Memory B cell (primary cell): ENCODE data around the gene SDCBP2.

Experiments
- ATAC-seq: fragments of 150-1000 bp; cut with Tn5 transposase; 2 replicates; pipeline ENCODE4 v1.10.0; 2021; ENCODE audit warnings: low read depth, mild to moderate bottlenecking, moderate library complexity
- DNase-seq, 2 donors: peaks; one replicate each; pipeline ENCODE4 v3.0.0; 2022; ENCODE audit warnings: low spot score in 2 of 2
- H3K27ac Mint-ChIP-seq: one replicate; pipeline ENCODE4 v1.8.0; 2022; ENCODE audit warnings: mild to moderate bottlenecking, moderate library complexity, mixed read lengths
- H3K27me3 Mint-ChIP-seq: one replicate; pipeline ENCODE4 v1.8.0; 2022; ENCODE audit warnings: mixed read lengths
- H3K36me3 Mint-ChIP-seq: one replicate; pipeline ENCODE4 v1.8.0; 2022; ENCODE audit warnings: mild to moderate bottlenecking, mixed read lengths
- H3K4me1 Mint-ChIP-seq: one replicate; pipeline ENCODE4 v1.8.0; 2022; ENCODE audit warnings: mixed read lengths
- H3K4me3 Mint-ChIP-seq: one replicate; pipeline ENCODE4 v1.8.0; 2022; ENCODE audit warnings: mild to moderate bottlenecking, moderate library complexity, mixed read lengths
- H3K9me3 Mint-ChIP-seq: one replicate; pipeline ENCODE4 v1.8.0; 2022; ENCODE audit warnings: mixed read lengths

SDCBP2 gene, protein sequence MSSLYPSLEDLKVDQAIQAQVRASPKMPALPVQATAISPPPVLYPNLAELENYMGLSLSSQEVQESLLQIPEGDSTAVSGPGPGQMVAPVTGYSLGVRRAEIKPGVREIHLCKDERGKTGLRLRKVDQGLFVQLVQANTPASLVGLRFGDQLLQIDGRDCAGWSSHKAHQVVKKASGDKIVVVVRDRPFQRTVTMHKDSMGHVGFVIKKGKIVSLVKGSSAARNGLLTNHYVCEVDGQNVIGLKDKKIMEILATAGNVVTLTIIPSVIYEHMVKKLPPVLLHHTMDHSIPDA

GRCh38 chr20:1328680-1329330, at the start of gene SDCBP2:
TSS of gene SDCBP2 (minus strand) at chr20:1329139. CDS start at chr20:1320416, 8,723 bp downstream.
- Mint-ChIP-seq H3K27me3 (no peaks in the 10 kb centered on the region), H3K36me3 (peaks cover 15% of the 10 kb centered on the region), H3K9me3 (no peaks in the 10 kb centered on the region), H3K4me1 (peaks cover 31% of the 10 kb centered on the region), H3K4me3 (no peak within 1 kb of the TSS), H3K27ac (no peak within 1 kb of the TSS)
- DNase-seq (peak in 1 of 2 donors; percentile 4), ATAC-seq (no peak)

DNA sequence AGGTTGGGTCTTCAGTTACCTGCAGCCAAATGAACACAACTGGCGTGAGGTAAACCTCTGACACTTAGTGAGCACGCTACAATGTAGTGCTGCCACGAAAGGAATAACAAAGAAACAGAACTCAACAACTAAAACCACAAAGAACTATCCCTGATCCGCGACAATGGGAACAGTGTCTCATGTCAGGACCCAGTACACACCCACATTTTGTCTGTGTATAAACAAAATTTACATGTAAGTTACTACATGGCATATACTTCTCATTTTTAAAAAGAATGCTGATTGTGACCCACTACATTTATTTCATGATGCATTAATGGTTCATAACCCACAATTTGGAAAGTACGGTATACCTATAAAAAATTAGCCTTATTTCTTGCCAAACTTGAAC, 49.8 kb upstream of the SDCBP2 start:
- ATAC-seq (no peak), DNase-seq (no peak)
- peak overlapping the region; percentile 24 for H3K4me3 Mint-ChIP-seq
- peaks cover 5% of the 10 kb centered on the region for H3K36me3 Mint-ChIP-seq
- peak overlapping the region; percentile 75 for H3K27ac Mint-ChIP-seq
- H3K27me3 Mint-ChIP-seq: no peaks in the 10 kb centered on the region
- H3K9me3 Mint-ChIP-seq: no peaks in the 10 kb centered on the region
- peaks cover 50% of the 10 kb centered on the region for H3K4me1 Mint-ChIP-seq

GRCh38 chr20:1377984-1378734, 49.2 kb upstream of the SDCBP2 start:
- peaks cover 49% of the 10 kb centered on the region for H3K4me1 Mint-ChIP-seq
- H3K27ac Mint-ChIP-seq: peak overlapping the region; percentile 75
- ATAC-seq (no peak), DNase-seq (no peak)
- H3K27me3 Mint-ChIP-seq: no peaks in the 10 kb centered on the region
- H3K4me3 Mint-ChIP-seq: peak overlapping the region; percentile 24
- H3K36me3 Mint-ChIP-seq: peaks cover 8% of the 10 kb centered on the region
- H3K9me3 Mint-ChIP-seq: no peaks in the 10 kb centered on the region

GRCh38 chr20:1377341-1377871, 48.5 kb upstream of the SDCBP2 start:
- DNase-seq (no peak), ATAC-seq (no peak)
- Mint-ChIP-seq H3K36me3 (peaks cover 12% of the 10 kb centered on the region), H3K4me3 (peak overlapping the region; percentile 67), H3K27ac (peak overlapping the region; percentile 75), H3K4me1 (peaks cover 49% of the 10 kb centered on the region), H3K27me3 (no peaks in the 10 kb centered on the region), H3K9me3 (no peaks in the 10 kb centered on the region)

DNA sequence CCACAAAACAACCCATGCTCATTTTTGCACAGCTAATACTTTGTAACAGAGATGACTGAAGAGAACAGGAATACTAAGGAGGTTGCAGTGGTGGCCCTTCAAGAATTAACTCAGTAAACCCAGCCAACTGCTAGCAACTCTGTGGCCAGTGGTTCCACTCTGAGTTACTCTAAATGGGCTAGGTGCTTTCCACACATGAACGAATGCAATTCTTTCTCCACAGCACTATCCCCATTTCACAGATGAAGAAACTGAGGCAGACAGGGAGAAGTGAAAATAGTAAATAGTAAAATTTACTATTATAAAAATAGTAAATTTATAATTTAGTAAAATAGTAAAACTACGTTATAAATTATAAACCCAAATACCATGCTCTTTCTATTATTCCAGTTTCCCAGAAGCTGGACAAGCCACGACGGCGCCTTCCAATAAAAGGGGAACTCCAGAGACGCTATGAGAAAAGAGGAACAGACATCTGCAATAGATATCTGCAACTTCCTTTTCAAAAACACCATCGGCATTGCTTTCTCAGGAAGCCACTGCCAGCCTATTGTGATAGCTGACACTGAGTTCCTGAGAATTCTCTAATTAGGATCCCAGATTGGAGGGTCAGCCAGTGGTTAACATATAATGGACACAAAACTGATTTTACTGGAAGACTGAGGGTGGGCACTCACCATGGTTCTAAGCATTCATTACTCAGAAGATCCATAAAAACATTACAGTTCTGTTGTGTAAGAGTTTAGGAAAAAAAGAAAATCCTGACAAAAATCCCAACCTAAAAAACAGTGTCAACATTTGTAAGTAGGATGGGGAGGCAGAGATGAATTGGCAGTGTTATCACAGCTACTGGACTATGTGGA, 47.7 kb upstream of the SDCBP2 start:
- H3K36me3 Mint-ChIP-seq: peaks cover 13% of the 10 kb centered on the region
- no peaks in the 10 kb centered on the region for H3K9me3 Mint-ChIP-seq
- peak; percentile 95 for ATAC-seq

DNA sequence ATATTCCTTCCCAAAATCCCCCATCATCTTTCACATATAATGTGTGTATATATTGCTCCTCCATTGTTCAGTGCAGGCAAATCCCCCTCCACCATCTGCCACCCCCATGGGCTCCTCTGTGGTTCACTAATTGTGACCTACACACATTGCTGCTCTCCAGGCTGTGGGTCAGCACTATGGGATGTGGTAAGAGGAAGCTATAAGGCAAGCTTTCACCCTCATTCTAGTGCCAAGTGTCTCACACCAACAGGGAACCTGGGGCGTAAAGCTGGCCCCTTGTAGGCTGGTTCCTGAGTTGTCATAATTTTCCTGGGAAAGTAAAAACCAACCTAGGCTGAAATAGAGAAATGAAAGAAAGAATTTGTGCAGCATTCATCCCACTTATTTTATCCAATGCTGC, 47.1 kb upstream of the SDCBP2 start:
- peak overlapping the region; percentile 75 for H3K27ac Mint-ChIP-seq
- H3K27me3 Mint-ChIP-seq: no peaks in the 10 kb centered on the region
- ATAC-seq (no peak), DNase-seq (no peak)
- peaks cover 49% of the 10 kb centered on the region for H3K4me1 Mint-ChIP-seq
- peaks cover 14% of the 10 kb centered on the region for H3K36me3 Mint-ChIP-seq
- no peaks in the 10 kb centered on the region for H3K9me3 Mint-ChIP-seq
- H3K4me3 Mint-ChIP-seq: no peak overlapping the region

More for the DNA sequence above, 47.7 kb upstream of the SDCBP2 start:
- H3K4me1 Mint-ChIP-seq: peaks cover 49% of the 10 kb centered on the region
- no peaks in the 10 kb centered on the region for H3K27me3 Mint-ChIP-seq
- peak in 1 of 2 donors; percentile 41 for DNase-seq
- H3K27ac Mint-ChIP-seq: peak overlapping the region; percentile 75
- H3K4me3 Mint-ChIP-seq: peak overlapping the region; percentile 67

DNA sequence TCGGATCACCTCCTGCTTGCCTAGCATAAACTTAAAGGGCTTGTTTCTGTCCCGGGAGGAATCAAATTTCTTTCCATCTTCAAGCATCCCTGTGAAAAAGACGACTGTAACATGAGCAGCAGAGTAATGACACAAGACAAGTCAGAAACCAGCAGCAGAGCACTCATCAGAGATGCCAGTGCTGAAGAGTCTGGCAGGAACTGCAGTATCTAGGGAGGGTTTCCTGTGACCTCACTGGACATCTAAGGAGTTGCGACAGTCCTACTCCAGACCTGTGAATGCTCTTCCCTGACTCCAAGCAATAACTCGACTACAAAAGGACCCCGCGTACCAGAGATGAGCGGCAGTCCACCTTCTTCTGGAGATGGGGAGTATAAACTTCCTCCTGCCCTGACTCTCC, 46.6 kb upstream of the SDCBP2 start:
- Mint-ChIP-seq H3K36me3 (peaks cover 14% of the 10 kb centered on the region), H3K27ac (peak overlapping the region; percentile 75), H3K4me3 (no peak overlapping the region), H3K4me1 (peaks cover 46% of the 10 kb centered on the region), H3K27me3 (no peaks in the 10 kb centered on the region), H3K9me3 (no peaks in the 10 kb centered on the region)
- ATAC-seq (no peak), DNase-seq (no peak)

DNA sequence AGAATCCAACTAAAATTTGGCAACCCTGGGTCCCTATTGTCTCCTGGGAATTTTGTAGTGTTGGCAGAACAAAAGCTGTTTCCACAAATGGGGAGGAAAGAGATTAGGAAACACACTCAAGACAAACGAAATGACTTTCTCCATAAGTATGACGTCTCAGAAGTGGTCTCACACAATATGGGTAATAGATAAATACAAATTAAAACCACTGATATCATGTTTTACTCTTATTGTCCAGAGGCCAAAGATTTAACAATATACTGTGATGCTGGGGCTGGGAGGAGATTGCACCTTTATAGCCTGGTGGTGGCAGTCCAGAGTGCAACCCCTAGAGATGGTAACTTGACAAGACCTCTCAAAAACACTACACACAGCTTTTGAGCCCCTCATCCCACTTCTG, 45.3 kb upstream of the SDCBP2 start:
- no peaks in the 10 kb centered on the region for H3K27me3 Mint-ChIP-seq
- no peak overlapping the region for H3K4me3 Mint-ChIP-seq
- no peak overlapping the region for H3K27ac Mint-ChIP-seq
- H3K36me3 Mint-ChIP-seq: peaks cover 14% of the 10 kb centered on the region
- H3K9me3 Mint-ChIP-seq: no peaks in the 10 kb centered on the region
- peaks cover 34% of the 10 kb centered on the region for H3K4me1 Mint-ChIP-seq
- ATAC-seq: no peak
- DNase-seq: peak in 1 of 2 donors; percentile 3

GRCh38 chr20:1373614-1374013, 44.7 kb upstream of the SDCBP2 start:
- Mint-ChIP-seq H3K4me3 (no peak overlapping the region), H3K4me1 (peaks cover 29% of the 10 kb centered on the region), H3K36me3 (peaks cover 14% of the 10 kb centered on the region), H3K27me3 (no peaks in the 10 kb centered on the region), H3K27ac (peak overlapping the region; percentile 53), H3K9me3 (no peaks in the 10 kb centered on the region)
- DNase-seq: no peak
- no peak for ATAC-seq

DNA sequence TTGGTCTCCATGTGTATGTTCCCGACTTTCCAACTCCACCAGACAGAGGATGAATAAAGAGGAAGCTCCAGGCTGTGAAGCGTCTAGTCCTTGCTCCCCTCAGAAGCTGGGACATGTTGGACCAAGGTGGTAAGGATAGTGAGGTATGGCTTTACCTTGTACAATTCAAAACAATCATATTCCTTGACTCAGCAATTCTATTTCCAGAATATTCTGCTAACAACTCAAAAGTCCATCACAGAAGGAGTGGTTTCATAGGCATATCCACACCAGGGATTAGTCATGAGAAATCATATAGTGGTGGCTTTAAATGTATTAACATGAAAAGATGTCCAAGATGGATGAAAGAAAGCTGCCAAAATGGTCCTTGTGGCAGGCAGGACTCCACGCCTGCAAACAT, 44.1 kb upstream of the SDCBP2 start:
- H3K9me3 Mint-ChIP-seq: no peaks in the 10 kb centered on the region
- H3K27me3 Mint-ChIP-seq: no peaks in the 10 kb centered on the region
- H3K36me3 Mint-ChIP-seq: peaks cover 20% of the 10 kb centered on the region
- no peak for DNase-seq
- H3K4me3 Mint-ChIP-seq: no peak overlapping the region
- ATAC-seq: no peak
- H3K27ac Mint-ChIP-seq: peak overlapping the region; percentile 53
- H3K4me1 Mint-ChIP-seq: peaks cover 23% of the 10 kb centered on the region

DNA sequence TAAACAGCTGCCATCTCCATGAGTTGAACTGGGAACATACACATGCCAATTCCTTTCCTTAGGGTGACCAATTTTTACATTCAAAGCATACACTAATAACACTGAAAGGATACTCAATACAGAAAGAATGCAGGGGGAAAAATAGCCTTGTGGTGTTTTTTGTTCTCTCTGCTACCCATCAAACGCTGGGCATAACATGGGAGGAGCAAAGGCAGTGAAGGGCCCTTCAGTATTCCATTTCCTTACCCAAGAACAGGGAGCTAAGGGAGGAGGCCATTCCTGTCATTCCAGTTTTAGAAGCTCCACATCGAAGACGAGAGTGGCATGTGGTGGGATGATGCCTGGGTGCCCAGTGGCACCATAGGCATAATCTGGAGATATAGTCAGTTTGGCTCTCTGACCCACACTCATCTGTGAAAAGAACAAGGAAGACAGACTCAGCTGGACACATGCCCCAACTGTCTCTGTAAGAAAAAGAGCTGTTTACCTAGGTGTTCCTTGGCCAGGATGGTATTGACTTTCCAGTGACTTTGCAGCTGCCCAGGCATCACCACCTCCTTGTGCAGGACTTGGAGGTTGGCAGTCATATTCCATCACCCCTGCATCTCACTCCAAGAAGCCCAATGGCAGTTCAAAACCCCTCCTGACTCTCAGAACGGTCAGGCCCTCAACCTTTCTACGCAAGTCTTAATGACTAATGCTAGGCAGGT, 43.0 kb upstream of the SDCBP2 start:
- Mint-ChIP-seq H3K27me3 (no peaks in the 10 kb centered on the region), H3K27ac (peak overlapping the region; percentile 24), H3K4me1 (peaks cover 12% of the 10 kb centered on the region), H3K4me3 (no peak overlapping the region), H3K9me3 (no peaks in the 10 kb centered on the region), H3K36me3 (peaks cover 28% of the 10 kb centered on the region)
- ATAC-seq: no peak
- no peak for DNase-seq

DNA sequence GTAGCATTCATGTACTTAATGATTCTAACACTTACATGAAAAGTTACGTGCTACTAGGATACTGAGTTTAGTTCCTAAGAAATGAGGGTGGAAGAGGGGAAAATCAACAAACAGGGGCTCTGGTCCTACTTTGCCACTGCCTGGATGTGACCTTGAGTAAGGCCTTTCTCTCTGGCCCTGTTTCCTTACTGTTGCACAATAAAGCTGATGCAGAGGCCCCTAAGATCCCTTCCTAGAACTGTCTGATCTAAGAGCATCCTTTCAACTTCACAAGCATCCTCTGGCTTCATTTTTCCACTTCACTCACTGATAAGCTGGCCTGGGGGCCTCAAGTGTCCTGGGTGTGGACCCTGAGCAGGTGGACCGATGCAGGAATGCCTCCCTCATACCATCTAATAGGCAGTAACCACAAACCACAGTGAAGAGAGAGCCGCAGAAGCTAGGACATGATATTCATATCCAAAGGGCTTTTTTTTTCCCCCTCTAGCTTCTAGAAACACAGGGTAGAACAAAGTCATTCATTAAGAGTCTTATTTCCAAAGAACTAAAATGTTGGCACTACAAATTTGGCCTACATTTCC, 42.4 kb upstream of the SDCBP2 start:
- peaks cover 7% of the 10 kb centered on the region for H3K4me1 Mint-ChIP-seq
- no peak overlapping the region for H3K4me3 Mint-ChIP-seq
- H3K27me3 Mint-ChIP-seq: no peaks in the 10 kb centered on the region
- ATAC-seq: no peak
- H3K36me3 Mint-ChIP-seq: peaks cover 30% of the 10 kb centered on the region
- DNase-seq: no peak
- H3K27ac Mint-ChIP-seq: peak overlapping the region; percentile 24
- no peaks in the 10 kb centered on the region for H3K9me3 Mint-ChIP-seq
